ENCODE data around the gene RAB4A. TPM values are rescaled to one million over a fixed set of nuclear protein-coding genes. Genes with fewer than 3 reads are reported as not detected.

RAB4A gene
- total and polyA plus RNA-seq, 2 of the 13 experiments (the other 11 are each of a cell fraction or from before 2014, with no cell fraction given), result 56.0 to 80.1 TPM

DNA sequence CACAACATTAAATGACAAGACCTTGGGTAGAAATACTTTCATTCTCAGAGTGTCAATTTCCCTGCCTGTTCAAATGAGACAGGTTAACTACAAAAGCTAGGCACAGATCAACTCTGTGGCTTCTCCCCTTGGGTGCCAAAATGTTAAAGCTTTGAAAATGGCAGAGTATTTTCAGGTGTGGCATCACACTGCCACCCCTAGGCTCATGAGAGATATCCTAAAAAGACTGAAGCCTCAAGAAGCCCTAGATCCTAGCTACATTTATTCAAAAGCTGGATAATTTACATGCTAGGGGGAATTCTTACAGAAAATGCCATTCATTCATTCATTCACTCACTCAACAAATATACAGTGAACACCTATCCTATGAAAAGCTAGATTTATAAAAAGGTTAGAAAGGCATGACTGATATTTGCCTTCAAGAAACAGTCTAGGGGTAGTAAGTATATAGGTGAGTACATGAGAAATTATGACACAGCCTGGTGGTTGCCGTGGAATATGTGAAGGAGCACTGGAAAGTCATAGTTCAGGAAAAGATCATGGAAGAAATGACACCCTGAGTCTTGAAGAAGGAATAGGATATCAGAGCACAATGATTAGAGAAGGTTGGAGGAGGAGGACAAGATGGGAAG is 15.9 kb upstream of the RAB4A start:
- ATAC-seq (0 out of 3 replicates have a peak, but pooled peaks have one; percentile 9), FAIRE-seq (peak; percentile 63), DNase-seq (ENCODE audit: low spot score) (peak; percentile 41)
- in situ Hi-C loops (cut with HindIII; ENCODE audit: extremely low pct_ligation_motif_present, low pct_unique_long_range_greater_than_20kb) (loop anchor here (5.0 kb wide), 1 partner anchor 227 kb away; no protein-coding TSS in a partner anchor), intact Hi-C loops (cut with micrococcal nuclease; ENCODE audit: unreplicated experiment) (loop anchor here (1.0 to 10.0 kb wide), 3 partner anchors 87 to 591 kb away; partner anchors contain the start of gene CCSAP)
- no TSS peak for BruUV-seq (replicated peaks)
- ChIA-PET POLR2A (no interaction called here), CTCF (ENCODE audit: low intra/inter-chr PET ratio, low total read pairs) (interaction anchor here (1.2 to 1.8 kb wide), 2 partner anchors 563 to 590 kb away, joined by 4 to 6 read pairs; no protein-coding TSS in a partner anchor)
- Histone ChIP-seq H4K20me1 (ENCODE audit: insufficient read depth, low read length) (no peaks in the 10 kb centered on the region), H3K27me3 (ENCODE audit: control insufficient read depth in 1 of 2, insufficient read depth in 2 of 2, low read length in 2 of 2) (no peaks in the 10 kb centered on the region), H3K4me2 (ENCODE audit: low read depth, low read length) (no peak overlapping the region), H3K27ac (ENCODE audit: extremely low read length, insufficient read depth, low read length) (no peak overlapping the region), H3K36me3 (replicated peaks in 1 of 2; ENCODE audit: control insufficient read depth in 1 of 2, insufficient read depth in 2 of 2, low read length in 2 of 2) (no peaks in the 10 kb centered on the region), H3K79me2 (ENCODE audit: insufficient read depth, low read length) (no peaks in the 10 kb centered on the region), H3K4me3 (replicated peaks in 1 of 3; ENCODE audit: insufficient read depth in 1 of 3, low read depth in 2 of 3, low read length in 3 of 3) (no peak overlapping the region), H3K4me1 (ENCODE audit: insufficient read depth, low read length) (peaks cover 48% of the 10 kb centered on the region), H2AFZ (ENCODE audit: low read length) (no peak overlapping the region), H3K9me3 (ENCODE audit: low read length) (no peaks in the 10 kb centered on the region), H3K9ac (ENCODE audit: insufficient read depth, low read depth, low read length) (no peak overlapping the region)
- TF ChIP-seq ZNF234 (CRISPR knock-in tag; conservative IDR thresholded peaks at IDR 0.05) (no peak), ZSCAN20 (CRISPR knock-in tag; IDR thresholded peaks at IDR 0.05; ENCODE audit: borderline replicate concordance) (no peak), SMC3 (IDR thresholded peaks at IDR 0.05; ENCODE audit: low read length) (peak; percentile 50; the same call in 1 of the 2 replicates), RAD21 (CRISPR knock-in tag; IDR thresholded peaks at IDR 0.05) (peak; percentile 13; the same call in 1 of the 2 replicates), GATAD2A (CRISPR knock-in tag; IDR thresholded peaks at IDR 0.05) (no peak), ZNF180 (CRISPR knock-in tag; IDR thresholded peaks at IDR 0.05; ENCODE audit: borderline replicate concordance, low read depth) (no peak), ZNF75D (CRISPR knock-in tag; IDR thresholded peaks at IDR 0.05; ENCODE audit: borderline replicate concordance) (no peak), ATF1 (CRISPR knock-in tag; IDR thresholded peaks at IDR 0.05) (no peak), NONO (IDR thresholded peaks at IDR 0.05) (no peak), NONO (CRISPR knock-in tag; conservative IDR thresholded peaks at IDR 0.05) (no peak), ZFY (CRISPR knock-in tag; IDR thresholded peaks at IDR 0.05) (no peak), FOXK2 (IDR thresholded peaks at IDR 0.05) (no peak), STAG1 (CRISPR knock-in tag; IDR thresholded peaks at IDR 0.05) (peak; percentile 88)
- TF ChIP-seq, protein P1, sequence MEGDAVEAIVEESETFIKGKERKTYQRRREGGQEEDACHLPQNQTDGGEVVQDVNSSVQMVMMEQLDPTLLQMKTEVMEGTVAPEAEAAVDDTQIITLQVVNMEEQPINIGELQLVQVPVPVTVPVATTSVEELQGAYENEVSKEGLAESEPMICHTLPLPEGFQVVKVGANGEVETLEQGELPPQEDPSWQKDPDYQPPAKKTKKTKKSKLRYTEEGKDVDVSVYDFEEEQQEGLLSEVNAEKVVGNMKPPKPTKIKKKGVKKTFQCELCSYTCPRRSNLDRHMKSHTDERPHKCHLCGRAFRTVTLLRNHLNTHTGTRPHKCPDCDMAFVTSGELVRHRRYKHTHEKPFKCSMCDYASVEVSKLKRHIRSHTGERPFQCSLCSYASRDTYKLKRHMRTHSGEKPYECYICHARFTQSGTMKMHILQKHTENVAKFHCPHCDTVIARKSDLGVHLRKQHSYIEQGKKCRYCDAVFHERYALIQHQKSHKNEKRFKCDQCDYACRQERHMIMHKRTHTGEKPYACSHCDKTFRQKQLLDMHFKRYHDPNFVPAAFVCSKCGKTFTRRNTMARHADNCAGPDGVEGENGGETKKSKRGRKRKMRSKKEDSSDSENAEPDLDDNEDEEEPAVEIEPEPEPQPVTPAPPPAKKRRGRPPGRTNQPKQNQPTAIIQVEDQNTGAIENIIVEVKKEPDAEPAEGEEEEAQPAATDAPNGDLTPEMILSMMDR (CRISPR knock-in tag; IDR thresholded peaks at IDR 0.05), result peak; percentile 64
- TF ChIP-seq, protein P2, sequence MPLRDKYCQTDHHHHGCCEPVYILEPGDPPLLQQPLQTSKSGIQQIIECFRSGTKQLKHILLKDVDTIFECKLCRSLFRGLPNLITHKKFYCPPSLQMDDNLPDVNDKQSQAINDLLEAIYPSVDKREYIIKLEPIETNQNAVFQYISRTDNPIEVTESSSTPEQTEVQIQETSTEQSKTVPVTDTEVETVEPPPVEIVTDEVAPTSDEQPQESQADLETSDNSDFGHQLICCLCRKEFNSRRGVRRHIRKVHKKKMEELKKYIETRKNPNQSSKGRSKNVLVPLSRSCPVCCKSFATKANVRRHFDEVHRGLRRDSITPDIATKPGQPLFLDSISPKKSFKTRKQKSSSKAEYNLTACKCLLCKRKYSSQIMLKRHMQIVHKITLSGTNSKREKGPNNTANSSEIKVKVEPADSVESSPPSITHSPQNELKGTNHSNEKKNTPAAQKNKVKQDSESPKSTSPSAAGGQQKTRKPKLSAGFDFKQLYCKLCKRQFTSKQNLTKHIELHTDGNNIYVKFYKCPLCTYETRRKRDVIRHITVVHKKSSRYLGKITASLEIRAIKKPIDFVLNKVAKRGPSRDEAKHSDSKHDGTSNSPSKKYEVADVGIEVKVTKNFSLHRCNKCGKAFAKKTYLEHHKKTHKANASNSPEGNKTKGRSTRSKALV (CRISPR knock-in tag; IDR thresholded peaks at IDR 0.05), result no peak
- 3% methylated on average over 1 of the region's 1 CpG for WGBS (ENCODE audit: low lambda C conversion rate)

All from HepG2 (cell line).